PC-9 (cell line): ENCODE measurements around the gene GRID2. TPM values are rescaled to one million over a fixed set of nuclear protein-coding genes. Genes with fewer than 3 reads are reported as not detected.

Experiments
- BruUV-seq: library from RNA; stranded (reverse); fragments of 400-500 nt; replicated peaks from 2 replicates; lab custom pipeline; 2021; lab: Mats Ljungman, UMichigan
- CTCF ChIA-PET: fragments of 300-600 bp; sonication (Branson Sonifier 250); formaldehyde crosslinking; loops from one replicate; lab custom pipeline; 2022; ENCODE audit warnings: antibody characterized with exemption; lab: Charles Lee
- POLR2A ChIA-PET: fragments of 300-600 bp; sonication (Branson Sonifier 250); formaldehyde crosslinking; loops from one replicate; lab custom pipeline; 2022; ENCODE audit warnings: antibody characterized with exemption; ENCODE audit not compliant: unreplicated experiment; lab: Charles Lee
- DNase-seq, 2 experiments: peaks; one replicate each; pipeline versions ENCODE4 v3.0.0 to v3.0.0-alpha.2; 2015 to 2022; ENCODE audit warnings: mixed read lengths in 1 of 2
- H2AFZ ChIP-seq: fragments of 200-600 bp; sonication (generic); 2 replicates; pipeline ENCODE4 v1.8.1; 2017; ENCODE audit warnings: antibody characterized with exemption
- H3F3A ChIP-seq: fragments of 200-600 bp; sonication (generic); 2 replicates; pipeline ENCODE4 v1.8.1; 2017; ENCODE audit warnings: antibody characterized with exemption, mild to moderate bottlenecking, low read depth; ENCODE audit not compliant: insufficient read depth
- H3K27ac ChIP-seq: fragments of 200-600 bp; sonication (generic); 2 replicates; pipeline ENCODE4 v1.6.1; 2016; ENCODE audit warnings: mixed run types
- H3K27me3 ChIP-seq: fragments of 200-600 bp; sonication (generic); 2 replicates; pipeline ENCODE4 v1.6.1; 2016; ENCODE audit warnings: low read depth, mixed run types; ENCODE audit not compliant: insufficient read depth
- H3K36me3 ChIP-seq: fragments of 200-600 bp; sonication (generic); 2 replicates; pipeline ENCODE4 v1.6.1; 2016; ENCODE audit warnings: low read depth, mixed run types
- H3K4me1 ChIP-seq: fragments of 200-600 bp; sonication (generic); replicated peaks from 2 replicates; pipeline ENCODE4 v1.6.1; 2016; ENCODE audit warnings: mixed run types; ENCODE audit not compliant: insufficient read depth
- H3K4me2 ChIP-seq: fragments of 200-600 bp; sonication (generic); 2 replicates; pipeline ENCODE4 v1.6.1; 2017; ENCODE audit warnings: mixed run types
- H3K4me3 ChIP-seq: fragments of 200-600 bp; sonication (generic); 2 replicates; pipeline ENCODE4 v1.6.1; 2016; ENCODE audit warnings: mixed run types
- H3K79me2 ChIP-seq: fragments of 200-600 bp; sonication (generic); 2 replicates; pipeline ENCODE4 v1.6.1; 2017; ENCODE audit warnings: low read depth, mixed run types
- H3K9me2 ChIP-seq: fragments of 200-600 bp; sonication (generic); 2 replicates; pipeline ENCODE4 v1.8.1; 2017; ENCODE audit warnings: mild to moderate bottlenecking; ENCODE audit not compliant: insufficient read depth
- H3K9me3 ChIP-seq: fragments of 200-600 bp; sonication (generic); 2 replicates; pipeline ENCODE4 v1.8.1; 2016; ENCODE audit warnings: low read depth; ENCODE audit not compliant: insufficient read depth
- H4K20me1 ChIP-seq: fragments of 200-600 bp; sonication (generic); 2 replicates; pipeline ENCODE4 v1.8.1; 2017; ENCODE audit not compliant: insufficient read depth
- CTCF ChIP-seq: fragments of 200-600 bp; sonication (generic); conservative IDR thresholded peaks from 2 replicates; pipeline ENCODE4 v1.6.1; 2017; ENCODE audit warnings: mixed run types, antibody characterized with exemption, mild to moderate bottlenecking, moderate library complexity
- EZH2 ChIP-seq: fragments of 200-600 bp; sonication (generic); IDR thresholded peaks from 2 replicates; pipeline ENCODE4 v1.8.0; 2017; ENCODE audit warnings: antibody characterized with exemption, low read depth
- intact Hi-C: fragments of 100-400 bp; cut with micrococcal nuclease; formaldehyde crosslinking; loops from one replicate; pipeline ENCODE4 v1.10.0; 2022; ENCODE audit not compliant: unreplicated experiment
- total RNA-seq: library from RNA; stranded (reverse); gene quantifications from 2 replicates; pipeline ENCODE4 v1.2.3, GENCODE V29; 2021

Gene GRID2
- total RNA-seq, 1 experiment from 2014 or later: not detected

DNA sequence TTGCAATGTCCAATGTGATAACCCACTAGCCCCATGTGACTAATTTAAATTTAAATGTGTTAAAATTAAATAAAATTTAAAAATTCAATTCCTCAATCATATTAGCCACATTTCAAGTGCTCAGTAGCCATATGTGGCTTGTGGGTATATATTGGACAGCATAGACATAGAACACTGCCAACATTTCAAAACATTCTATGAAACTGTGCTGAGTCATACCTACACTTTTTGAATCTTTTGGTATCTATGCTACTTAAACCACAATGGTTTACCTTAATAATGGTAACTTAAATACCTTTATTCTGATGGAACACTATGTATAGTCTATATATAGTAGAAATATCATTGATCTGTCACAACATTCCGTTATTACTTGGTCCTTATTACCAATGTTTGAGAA is 1301.4 kb downstream of the GRID2 start:
- no peaks in the 10 kb centered on the region for H3F3A ChIP-seq
- H2AFZ ChIP-seq: no peak overlapping the region
- ChIA-PET CTCF (no interaction called here), POLR2A (no interaction called here)
- no peaks in the 10 kb centered on the region for H3K79me2 ChIP-seq
- H3K9me2 ChIP-seq: no peaks in the 10 kb centered on the region
- no peaks in the 10 kb centered on the region for H3K27me3 ChIP-seq
- intact Hi-C loops: no loop called here
- no peak overlapping the region for H3K4me3 ChIP-seq
- H3K4me1 ChIP-seq: no peaks in the 10 kb centered on the region
- H3K27ac ChIP-seq: no peak overlapping the region
- H3K9me3 ChIP-seq: no peaks in the 10 kb centered on the region
- no peaks in the 10 kb centered on the region for H3K36me3 ChIP-seq
- TF ChIP-seq CTCF (no peak), EZH2 (no peak)
- no peak overlapping the region for H3K4me2 ChIP-seq
- no peak for DNase-seq
- H4K20me1 ChIP-seq: no peaks in the 10 kb centered on the region
- BruUV-seq: no TSS peak

- no peaks in the 10 kb centered on the region for H3K9me3 ChIP-seq
- H3K9me2 ChIP-seq: no peaks in the 10 kb centered on the region
- no peak overlapping the region for H3K4me3 ChIP-seq
- no peaks in the 10 kb centered on the region for H3K4me1 ChIP-seq
- TF ChIP-seq CTCF (no peak), EZH2 (no peak)
- H4K20me1 ChIP-seq: no peaks in the 10 kb centered on the region
- H3K4me2 ChIP-seq: no peak overlapping the region
- H3K27me3 ChIP-seq: no peaks in the 10 kb centered on the region
- H3K79me2 ChIP-seq: no peaks in the 10 kb centered on the region
- no peak for DNase-seq
- H3F3A ChIP-seq: no peaks in the 10 kb centered on the region
- no peak overlapping the region for H2AFZ ChIP-seq
- no TSS peak for BruUV-seq
- no peaks in the 10 kb centered on the region for H3K36me3 ChIP-seq
- CTCF ChIA-PET: no interaction called here
- POLR2A ChIA-PET: no interaction called here
- no peak overlapping the region for H3K27ac ChIP-seq
- intact Hi-C loops: no loop called here
These were observed 1313.8 kb downstream of the GRID2 start for GRCh38 chr4:93617606-93618005.

DNA sequence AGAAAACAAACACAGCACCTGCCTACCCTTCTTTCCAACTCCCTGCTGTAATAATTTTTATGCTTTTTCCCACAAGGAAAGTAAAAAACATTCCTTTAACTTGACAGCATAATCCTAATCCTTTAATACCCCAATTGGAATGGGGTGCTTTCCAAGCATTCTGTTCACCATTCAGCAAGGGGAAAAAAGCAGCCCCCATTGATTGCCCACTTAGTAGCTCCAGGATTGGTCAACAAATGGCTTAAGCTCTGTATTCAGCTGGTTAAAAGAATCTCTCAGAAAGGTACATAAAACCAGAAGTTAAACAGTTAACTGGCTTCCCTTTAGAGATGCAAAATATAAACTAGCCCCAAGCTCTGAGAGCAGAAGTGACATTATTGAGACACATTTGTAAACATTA is 1330.0 kb downstream of the GRID2 start:
- intact Hi-C loops: no loop called here

More for the DNA sequence above, 1330.0 kb downstream of the GRID2 start:
- Histone ChIP-seq H3K4me1 (no peaks in the 10 kb centered on the region), H3K4me2 (no peak overlapping the region), H3K79me2 (no peaks in the 10 kb centered on the region), H2AFZ (no peak overlapping the region), H3K4me3 (no peak overlapping the region), H3K27me3 (no peaks in the 10 kb centered on the region), H3K27ac (no peak overlapping the region), H3K9me3 (no peaks in the 10 kb centered on the region), H3K36me3 (no peaks in the 10 kb centered on the region), H3K9me2 (no peaks in the 10 kb centered on the region), H3F3A (no peaks in the 10 kb centered on the region), H4K20me1 (no peaks in the 10 kb centered on the region)
- ChIA-PET POLR2A (no interaction called here), CTCF (no interaction called here)
- BruUV-seq: no TSS peak
- no peak for DNase-seq
- TF ChIP-seq CTCF (no peak), EZH2 (no peak)
